Omental fat pad (tissue), 4 donors: Measurements from ENCODE around the gene ABLIM2. TPM values are rescaled to one million over a fixed set of nuclear protein-coding genes. Genes with fewer than 3 reads are reported as not detected.

ENCODE experiments used
- ATAC-seq: fragments of 150-250 bp; one replicate; pipeline ENCODE4 v1.9.1; 2016; ENCODE audit warnings: mild to moderate bottlenecking, moderate library complexity; ENCODE audit not compliant: low FRiP score
- DNase-seq: peaks from one replicate; pipeline ENCODE4 v3.0.0-alpha.2; 2019; ENCODE audit warnings: low spot score
- CTCF ChIP-seq, 3 donors: fragments of 450-650 bp; IDR thresholded peaks; one replicate each; pipeline ENCODE4 v1.5.1; 2016 to 2017; ENCODE audit warnings: antibody characterized with exemption in 3 of 3, mild to moderate bottlenecking in 3 of 3, moderate library complexity in 2 of 3
- total RNA-seq, 4 donors: library from RNA; depleted of rRNA; stranded (reverse); fragments of >200 nt; gene quantifications; one replicate each; pipeline ENCODE4 v1.1.0, GENCODE V29; 2016

The ABLIM2 gene
- total RNA-seq, result 10 to 100 TPM; 10.1 to 34.2 (median 13.7) TPM

GRCh38 chr4:8158710-8159536, at the start of gene ABLIM2:
TSS of gene ABLIM2 (minus strand) at chr4:8158813. CDS start at chr4:8158689, 124 bp downstream.
- peak; percentile 99 for ATAC-seq
- no peak for TF ChIP-seq CTCF (IDR thresholded peaks at IDR 0.05)
- peak; percentile 80 for DNase-seq

GRCh38 chr4:8207314-8207713, 48.7 kb upstream of the ABLIM2 start:
- ATAC-seq (no peak), DNase-seq (no peak)
- no peak for TF ChIP-seq CTCF (IDR thresholded peaks at IDR 0.05)

GRCh38 chr4:8205749-8206611, 47.4 kb upstream of the ABLIM2 start:
- TF ChIP-seq CTCF (IDR thresholded peaks at IDR 0.05), result no peak
- no peak for DNase-seq
- ATAC-seq, result peak; percentile 7

GRCh38 chr4:8205241-8205707, 46.7 kb upstream of the ABLIM2 start:
- DNase-seq (no peak), ATAC-seq (no peak)
- no peak for TF ChIP-seq CTCF (IDR thresholded peaks at IDR 0.05)

- no peak for TF ChIP-seq CTCF (IDR thresholded peaks at IDR 0.05)
- no peak for ATAC-seq
- no peak for DNase-seq
Measured at GRCh38 chr4:8204576-8205227, 46.1 kb upstream of the ABLIM2 start.

GRCh38 chr4:8203817-8204216, 45.2 kb upstream of the ABLIM2 start:
- DNase-seq (no peak), ATAC-seq (no peak)
- TF ChIP-seq CTCF (IDR thresholded peaks at IDR 0.05), result no peak
